Mesenchymal stem cell (in vitro differentiated cells and primary cell): ENCODE measurements around the gene ULK4.

Source experiments
- DNase-seq: peaks from one replicate; pipeline ENCODE4 v3.0.0-alpha.2; 2013
- H2AFZ ChIP-seq: one replicate; pipeline ENCODE4 v1.6.1; 2013; ENCODE audit warnings: low read depth, mild to moderate bottlenecking, control low read depth, inconsistent platforms, low read length, moderate library complexity
- H2AK5ac ChIP-seq: 2 replicates; pipeline ENCODE4 v1.6.1; 2013; ENCODE audit warnings: low read length, moderate library complexity, mild to moderate bottlenecking, inconsistent platforms; ENCODE audit not compliant: severe bottlenecking
- H2BK120ac ChIP-seq: one replicate; pipeline ENCODE4 v1.6.1; 2013; ENCODE audit warnings: low read depth, mild to moderate bottlenecking, inconsistent platforms, low read length, moderate library complexity
- H2BK12ac ChIP-seq, 2 experiments: one replicate each; pipeline ENCODE4 v1.6.1; 2013; ENCODE audit warnings: inconsistent platforms in 2 of 2, low read length in 2 of 2, mild to moderate bottlenecking in 2 of 2, moderate library complexity in 2 of 2, control low read depth in 1 of 2
- H2BK15ac ChIP-seq: one replicate; pipeline ENCODE4 v1.6.1; 2013; ENCODE audit warnings: mild to moderate bottlenecking, low read depth, inconsistent platforms; ENCODE audit not compliant: poor library complexity, severe bottlenecking
- H2BK5ac ChIP-seq: 2 replicates; pipeline ENCODE4 v1.6.1; 2013; ENCODE audit warnings: low read depth, mild to moderate bottlenecking, low read length, control low read depth, inconsistent platforms; ENCODE audit not compliant: poor library complexity, severe bottlenecking
- H3K14ac ChIP-seq, 2 experiments: one replicate each; pipeline ENCODE4 v1.6.1; 2013; ENCODE audit warnings: inconsistent platforms in 2 of 2, low read length in 2 of 2, control low read depth in 1 of 2, mild to moderate bottlenecking in 1 of 2, moderate library complexity in 1 of 2
- H3K18ac ChIP-seq, 2 experiments: one replicate each; pipeline ENCODE4 v1.6.1; 2013; ENCODE audit warnings: inconsistent platforms in 2 of 2, low read length in 2 of 2, control low read depth in 1 of 2, low read depth in 1 of 2, mild to moderate bottlenecking in 1 of 2
- H3K23ac ChIP-seq, 2 experiments: one replicate each; pipeline ENCODE4 v1.6.1; 2013; ENCODE audit warnings: inconsistent platforms in 2 of 2, low read length in 2 of 2, mild to moderate bottlenecking in 2 of 2, moderate library complexity in 2 of 2, control low read depth in 1 of 2
- H3K27ac ChIP-seq: 2 replicates; pipeline ENCODE4 v1.5.1; 2013; ENCODE audit warnings: mild to moderate bottlenecking, moderate library complexity, low read length, control low read depth, inconsistent platforms; ENCODE audit not compliant: poor library complexity, severe bottlenecking
- H3K27me3 ChIP-seq, 2 experiments: 2 replicates each; pipeline versions ENCODE4 v1.6.1 to v1.7.0; 2013; ENCODE audit warnings: low read length in 2 of 2, mild to moderate bottlenecking in 2 of 2, moderate library complexity in 2 of 2, control low read depth in 1 of 2, inconsistent platforms in 1 of 2; ENCODE audit not compliant: control insufficient read depth in 1 of 2, insufficient read depth in 1 of 2
- H3K36me3 ChIP-seq, 2 experiments: 2 replicates each; pipeline versions ENCODE4 v1.6.1 to v1.7.0; 2013; ENCODE audit warnings: low read length in 2 of 2, control low read depth in 1 of 2, inconsistent platforms in 1 of 2, low read depth in 1 of 2, mild to moderate bottlenecking in 1 of 2; ENCODE audit not compliant: insufficient read depth in 2 of 2, control insufficient read depth in 1 of 2
- H3K4ac ChIP-seq, 2 experiments: one replicate each; pipeline ENCODE4 v1.6.1; 2013; ENCODE audit warnings: inconsistent platforms in 2 of 2, low read length in 2 of 2, mild to moderate bottlenecking in 2 of 2, moderate library complexity in 2 of 2, control low read depth in 1 of 2, low read depth in 1 of 2
- H3K4me1 ChIP-seq: 2 replicates; pipeline ENCODE4 v1.6.1; 2013; ENCODE audit warnings: low read depth, low read length, control low read depth; ENCODE audit not compliant: control insufficient read depth, insufficient read depth
- H3K4me2 ChIP-seq: 2 replicates; pipeline ENCODE4 v1.6.1; 2013; ENCODE audit warnings: low read length, mild to moderate bottlenecking, inconsistent platforms; ENCODE audit not compliant: poor library complexity, severe bottlenecking
- H3K4me3 ChIP-seq, 2 experiments: 2 replicates each; pipeline versions ENCODE4 v1.5.1 to v1.7.0; 2013; ENCODE audit warnings: low read length in 2 of 2, mild to moderate bottlenecking in 2 of 2, control low read depth in 1 of 2, low read depth in 1 of 2; ENCODE audit not compliant: insufficient read depth in 1 of 2
- H3K79me1 ChIP-seq: replicated peaks from 2 replicates; pipeline ENCODE4 v1.6.1; 2013; ENCODE audit warnings: mild to moderate bottlenecking, control low read depth, low read length, inconsistent platforms; ENCODE audit not compliant: poor library complexity, severe bottlenecking
- H3K9ac ChIP-seq: 2 replicates; pipeline ENCODE4 v1.7.0; 2013; ENCODE audit warnings: mild to moderate bottlenecking, low read length, moderate library complexity
- H3K9me3 ChIP-seq: 2 replicates; pipeline ENCODE4 v1.7.0; 2013; ENCODE audit warnings: mild to moderate bottlenecking, low read length; ENCODE audit not compliant: control insufficient read depth
- H4K8ac ChIP-seq: one replicate; pipeline ENCODE4 v1.6.1; 2013; ENCODE audit warnings: inconsistent platforms, mild to moderate bottlenecking, low read length, moderate library complexity
- H4K91ac ChIP-seq: one replicate; pipeline ENCODE4 v1.6.1; 2013; ENCODE audit warnings: mild to moderate bottlenecking, low read length, inconsistent platforms
- WGBS: methylation state at CpG from one replicate; pipeline ENCODE4 v1.1.7; 2013; ENCODE audit warnings: mixed read lengths; 5-methylcytosine and 5-hydroxymethylcytosine counted together

The ULK4 gene

GRCh38 chr3:41434781-41435180, 527.1 kb downstream of the ULK4 start:
- Histone ChIP-seq H3K36me3 (no peaks in the 10 kb centered on the region), H2AK5ac (no peak overlapping the region), H3K23ac (no peak overlapping the region), H3K18ac (no peak overlapping the region), H2AFZ (no peak overlapping the region), H3K4ac (no peak overlapping the region), H4K8ac (no peak overlapping the region), H3K27ac (no peak overlapping the region), H2BK120ac (no peak overlapping the region), H4K91ac (no peak overlapping the region), H3K9me3 (no peaks in the 10 kb centered on the region), H2BK5ac (no peak overlapping the region), H3K14ac (no peak overlapping the region), H3K9ac (no peak overlapping the region), H3K79me1 (no peaks in the 10 kb centered on the region), H3K4me1 (peaks cover 4% of the 10 kb centered on the region), H2BK15ac (no peak overlapping the region), H3K4me2 (no peak overlapping the region), H3K27me3 (no peaks in the 10 kb centered on the region), H3K4me3 (no peak overlapping the region), H2BK12ac (no peak overlapping the region)
- WGBS: 86% methylated on average over 2 of the region's 2 CpGs
- DNase-seq: no peak

- Histone ChIP-seq H2BK120ac (no peak overlapping the region), H4K8ac (no peak overlapping the region), H3K4me1 (peaks cover 4% of the 10 kb centered on the region), H4K91ac (no peak overlapping the region), H3K27ac (no peak overlapping the region), H3K27me3 (no peaks in the 10 kb centered on the region), H3K79me1 (no peaks in the 10 kb centered on the region), H3K4ac (no peak overlapping the region), H3K9me3 (peaks cover 8% of the 10 kb centered on the region), H2BK5ac (no peak overlapping the region), H3K23ac (no peak overlapping the region), H3K4me2 (no peak overlapping the region), H2AFZ (no peak overlapping the region), H3K9ac (no peak overlapping the region), H3K4me3 (no peak overlapping the region), H2BK12ac (no peak overlapping the region), H3K14ac (no peak overlapping the region), H2BK15ac (no peak overlapping the region), H2AK5ac (no peak overlapping the region), H3K18ac (no peak overlapping the region), H3K36me3 (no peaks in the 10 kb centered on the region)
- no peak for DNase-seq
- WGBS: 94% methylated on average over 4 of the region's 4 CpGs
Observed at GRCh38 chr3:41431386-41431785, 530.5 kb downstream of the ULK4 start.

- H3K4me1 ChIP-seq: peaks cover 4% of the 10 kb centered on the region
- no peak overlapping the region for H3K18ac ChIP-seq
- no peak overlapping the region for H2BK12ac ChIP-seq
- no peak overlapping the region for H3K4me2 ChIP-seq
- no peak overlapping the region for H3K4me3 ChIP-seq
- WGBS: 93% methylated on average over 11 of the region's 12 CpGs
- no peak overlapping the region for H2BK120ac ChIP-seq
- no peak overlapping the region for H3K27ac ChIP-seq
- peaks cover 12% of the 10 kb centered on the region for H3K9me3 ChIP-seq
- H3K14ac ChIP-seq: no peak overlapping the region
- no peak overlapping the region for H3K4ac ChIP-seq
- DNase-seq: no peak
- no peak overlapping the region for H3K23ac ChIP-seq
- H2AFZ ChIP-seq: no peak overlapping the region
- H2BK5ac ChIP-seq: no peak overlapping the region
- no peaks in the 10 kb centered on the region for H3K27me3 ChIP-seq
- H3K79me1 ChIP-seq: no peaks in the 10 kb centered on the region
- H4K8ac ChIP-seq: no peak overlapping the region
- H2BK15ac ChIP-seq: no peak overlapping the region
- no peak overlapping the region for H3K9ac ChIP-seq
- no peak overlapping the region for H2AK5ac ChIP-seq
- H3K36me3 ChIP-seq: no peaks in the 10 kb centered on the region
- H4K91ac ChIP-seq: no peak overlapping the region
Observed at GRCh38 chr3:41430886-41431285, 531.0 kb downstream of the ULK4 start.

- no peak overlapping the region for H3K9ac ChIP-seq
- no peak overlapping the region for H3K4me2 ChIP-seq
- peaks cover 15% of the 10 kb centered on the region for H3K9me3 ChIP-seq
- no peak overlapping the region for H3K27ac ChIP-seq
- no peaks in the 10 kb centered on the region for H3K36me3 ChIP-seq
- no peak overlapping the region for H2BK5ac ChIP-seq
- H3K14ac ChIP-seq: no peak overlapping the region
- H3K27me3 ChIP-seq: no peaks in the 10 kb centered on the region
- no peak overlapping the region for H4K91ac ChIP-seq
- H3K4me1 ChIP-seq: peaks cover 4% of the 10 kb centered on the region
- no peak overlapping the region for H4K8ac ChIP-seq
- no peak overlapping the region for H2BK120ac ChIP-seq
- no peak overlapping the region for H2AFZ ChIP-seq
- 92% methylated on average over 2 of the region's 3 CpGs for WGBS
- H2AK5ac ChIP-seq: no peak overlapping the region
- H3K18ac ChIP-seq: no peak overlapping the region
- no peak for DNase-seq
- H3K4me3 ChIP-seq: no peak overlapping the region
- H3K79me1 ChIP-seq: no peaks in the 10 kb centered on the region
- no peak overlapping the region for H3K4ac ChIP-seq
- no peak overlapping the region for H3K23ac ChIP-seq
- H2BK12ac ChIP-seq: no peak overlapping the region
- H2BK15ac ChIP-seq: no peak overlapping the region
Observed at GRCh38 chr3:41430391-41430790, 531.5 kb downstream of the ULK4 start.
